SK-N-SH treated with all-trans-retinoic acid at 6 μM for 48 hours (cell line): ENCODE results near the gene CELSR2.

Source experiments
- RARB ChIP-seq: fragments of 250-450 bp; sonication (Bioruptor Pico); IDR thresholded peaks from 2 replicates; pipeline ENCODE4 v1.8.0; 2021; ENCODE audit warnings: mild to moderate bottlenecking, moderate library complexity
- TSHZ2 ChIP-seq: fragments of 250-450 bp; sonication (Bioruptor Pico); IDR thresholded peaks from 2 replicates; pipeline ENCODE4 v1.5.0; 2020; ENCODE audit warnings: mild to moderate bottlenecking, moderate library complexity

- TF ChIP-seq TSHZ2 (CRISPR knock-in tag): no peak
- no peak for TF ChIP-seq RARB (CRISPR knock-in tag)
These were observed 8.9 kb upstream of the CELSR2 start for GRCh38 chr1:109240158-109241152.
